ENCODE measurements around the gene OTOGL.

Gene OTOGL

DNA sequence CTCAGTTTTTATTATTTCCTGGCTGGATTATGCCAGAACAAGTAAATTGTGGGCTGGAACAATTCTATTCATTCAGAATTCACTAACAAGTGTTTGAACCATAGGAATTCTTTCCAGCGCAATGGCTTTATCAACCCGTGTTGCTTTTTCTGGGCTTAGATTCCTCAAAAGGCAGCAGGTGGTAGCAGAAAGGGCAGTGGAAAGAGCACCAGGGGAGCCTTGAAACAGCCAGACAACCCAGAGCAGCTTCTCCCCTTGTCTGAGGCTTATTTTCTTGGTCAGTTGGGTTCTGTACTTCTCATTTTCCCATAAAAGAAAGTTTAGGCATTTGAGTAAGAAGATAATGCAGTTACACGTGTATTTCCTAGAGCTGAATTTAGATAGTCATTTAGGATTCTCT lies 130.7 kb downstream of the OTOGL start:
- no peak overlapping the region for H3K4me3 ChIP-seq (ENCODE audit: low read depth, low read length)
- TF ChIP-seq POLR2A (IDR thresholded peaks at IDR 0.05; ENCODE audit: extremely low read depth, insufficient read length): no peak
- no peak for TF ChIP-seq MAX (IDR thresholded peaks at IDR 0.05; ENCODE audit: low read depth, low read length)
- no peak for TF ChIP-seq MYC (IDR thresholded peaks at IDR 0.05; ENCODE audit: low read depth, low read length)
- TF ChIP-seq CTCF (IDR thresholded peaks at IDR 0.05; ENCODE audit: low read depth, low read length): no peak
- DNase-seq (ENCODE audit: low read depth): no peak

- TF ChIP-seq POLR2A (IDR thresholded peaks at IDR 0.05; ENCODE audit: extremely low read depth, insufficient read length): no peak
- no peak for TF ChIP-seq MAX (IDR thresholded peaks at IDR 0.05; ENCODE audit: low read depth, low read length)
- no peak for DNase-seq (ENCODE audit: low read depth)
- H3K4me3 ChIP-seq (ENCODE audit: low read depth, low read length): no peak overlapping the region
Observed at GRCh38 chr12:80232837-80233236, 133.5 kb downstream of the OTOGL start.

GRCh38 chr12:80233926-80234325 lies 134.6 kb downstream of the OTOGL start:
- no peak for DNase-seq (ENCODE audit: low read depth)
- TF ChIP-seq CTCF (IDR thresholded peaks at IDR 0.05; ENCODE audit: low read depth, low read length) (no peak), MYC (IDR thresholded peaks at IDR 0.05; ENCODE audit: low read depth, low read length) (no peak), POLR2A (IDR thresholded peaks at IDR 0.05; ENCODE audit: extremely low read depth, insufficient read length) (no peak), MAX (IDR thresholded peaks at IDR 0.05; ENCODE audit: low read depth, low read length) (no peak)
- H3K4me3 ChIP-seq (ENCODE audit: low read depth, low read length): no peak overlapping the region

DNA sequence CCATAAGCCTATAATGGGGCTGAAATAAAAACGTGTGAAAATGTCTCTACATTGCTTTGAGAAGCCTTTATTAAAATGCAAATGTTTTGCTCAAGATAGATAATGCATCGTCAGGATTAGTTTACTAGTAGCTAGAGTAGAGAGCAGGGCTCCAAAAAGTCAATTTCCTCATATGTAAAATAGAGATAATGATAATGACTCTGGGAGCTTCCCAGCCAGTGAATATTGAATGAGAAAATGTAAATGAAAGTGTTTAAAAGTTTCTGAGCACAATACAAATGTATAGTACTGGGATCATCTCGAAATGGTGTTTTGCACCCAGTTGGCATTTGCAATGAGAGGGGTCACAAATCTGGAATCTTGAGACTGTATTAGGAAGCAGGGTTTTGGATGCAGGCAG lies 135.3 kb downstream of the OTOGL start:
- H3K4me3 ChIP-seq (ENCODE audit: low read depth, low read length): no peak overlapping the region
- no peak for TF ChIP-seq MYC (IDR thresholded peaks at IDR 0.05; ENCODE audit: low read depth, low read length)
- TF ChIP-seq CTCF (IDR thresholded peaks at IDR 0.05; ENCODE audit: low read depth, low read length): no peak
- no peak for TF ChIP-seq POLR2A (IDR thresholded peaks at IDR 0.05; ENCODE audit: extremely low read depth, insufficient read length)
- TF ChIP-seq MAX (IDR thresholded peaks at IDR 0.05; ENCODE audit: low read depth, low read length): no peak
- DNase-seq (ENCODE audit: low read depth): no peak

- TF ChIP-seq MYC (IDR thresholded peaks at IDR 0.05; ENCODE audit: low read depth, low read length): no peak
- TF ChIP-seq MAX (IDR thresholded peaks at IDR 0.05; ENCODE audit: low read depth, low read length): no peak
- no peak for TF ChIP-seq POLR2A (IDR thresholded peaks at IDR 0.05; ENCODE audit: extremely low read depth, insufficient read length)
- no peak for TF ChIP-seq CTCF (IDR thresholded peaks at IDR 0.05; ENCODE audit: low read depth, low read length)
- DNase-seq (ENCODE audit: low read depth): no peak
- no peak overlapping the region for H3K4me3 ChIP-seq (ENCODE audit: low read depth, low read length)
Observed at GRCh38 chr12:80235944-80236343, 136.6 kb downstream of the OTOGL start.

DNA sequence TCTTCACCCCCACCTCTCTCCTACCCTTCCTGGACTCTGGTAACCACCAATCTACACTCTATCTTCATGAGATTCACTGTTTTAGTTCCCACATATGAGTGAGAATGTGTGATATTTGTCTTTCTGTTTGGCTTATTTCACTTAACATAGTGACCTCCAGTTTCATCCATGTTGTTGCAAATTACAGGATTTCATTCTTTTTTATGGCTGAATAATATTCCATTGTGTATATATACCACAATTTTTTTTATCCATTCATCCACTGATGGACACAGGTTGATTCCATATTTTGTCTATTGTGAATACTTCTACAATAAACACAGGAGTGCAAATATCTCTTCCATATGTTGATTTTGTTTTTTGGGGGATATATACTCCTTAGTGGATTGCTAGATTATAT lies 140.5 kb downstream of the OTOGL start:
- H3K4me3 ChIP-seq (ENCODE audit: low read depth, low read length): no peak overlapping the region
- no peak for TF ChIP-seq MAX (IDR thresholded peaks at IDR 0.05; ENCODE audit: low read depth, low read length)
- no peak for TF ChIP-seq POLR2A (IDR thresholded peaks at IDR 0.05; ENCODE audit: extremely low read depth, insufficient read length)
- no peak for TF ChIP-seq MYC (IDR thresholded peaks at IDR 0.05; ENCODE audit: low read depth, low read length)
- TF ChIP-seq CTCF (IDR thresholded peaks at IDR 0.05; ENCODE audit: low read depth, low read length): no peak
- no peak for DNase-seq (ENCODE audit: low read depth)
